GM12878 (cell line): ENCODE measurements around the gene PPP2R5D. TPM values are rescaled to one million over a fixed set of nuclear protein-coding genes. Genes with fewer than 3 reads are reported as not detected.

Experiments used
- ATAC-seq: fragments of 200-7000 bp; cut with Tn5 transposase; 3 replicates; pipeline ENCODE4 v1.9.1; 2020; ENCODE audit warnings: mild to moderate bottlenecking, moderate library complexity
- BruUV-seq: library from RNA; stranded (reverse); fragments of 400-500 nt; replicated peaks from 2 replicates; lab custom pipeline; 2021; lab: Mats Ljungman, UMichigan
- CTCF ChIA-PET: fragments of 300-600 bp; sonication (Branson Sonifier 250); formaldehyde crosslinking; extraction: SDS; loops from one replicate; lab custom pipeline; 2021; ENCODE audit warnings: inconsistent platforms; lab: Yijun Ruan, JAX
- POLR2A ChIA-PET: fragments of 350-600 bp; formaldehyde crosslinking; extraction: SDS; loops from one replicate; lab custom pipeline; 2021; ENCODE audit warnings: inconsistent platforms; lab: Charles Lee
- RAD21 ChIA-PET: fragments of 300-600 bp; sonication (Branson Sonifier 250); formaldehyde crosslinking; loops from one replicate; lab custom pipeline; 2023; ENCODE audit warnings: antibody characterized with exemption; ENCODE audit not compliant: unreplicated experiment; lab: Charles Lee
- SMC1A ChIA-PET: fragments of 300-600 bp; sonication (Branson Sonifier 250); formaldehyde crosslinking; loops from one replicate; lab custom pipeline; 2023; ENCODE audit not compliant: unreplicated experiment, uncharacterized antibody; lab: Charles Lee
- DNase-seq: peaks from one replicate; pipeline ENCODE4 v3.0.0-alpha.2; 2011; ENCODE audit warnings: low read depth, low spot score
- FAIRE-seq: peaks from 3 replicates; lab custom pipeline; 2011; peaks lifted over from hg19 to GRCh38; lab: Jason Lieb, UNC
- H2AFZ ChIP-seq: 2 replicates; pipeline ENCODE4 v1.6.0; 2011; ENCODE audit warnings: low read depth, low read length, control low read depth; ENCODE audit not compliant: control insufficient read depth
- H3K27ac ChIP-seq: 2 replicates; pipeline ENCODE4 v1.5.1; 2011; ENCODE audit warnings: control low read depth; ENCODE audit not compliant: control insufficient read depth, insufficient read depth
- H3K27me3 ChIP-seq, 2 experiments: replicated peaks in 1 of 2; 2 replicates each; pipeline versions ENCODE4 v1.6.0 to v1.6.1; 2011; ENCODE audit warnings: low read length in 1 of 2; ENCODE audit not compliant: control insufficient read depth in 2 of 2, insufficient read depth in 2 of 2
- H3K36me3 ChIP-seq, 2 experiments: 2 replicates each; pipeline ENCODE4 v1.5.1; 2011; ENCODE audit warnings: low read length in 1 of 2; ENCODE audit not compliant: control insufficient read depth in 2 of 2, insufficient read depth in 2 of 2
- H3K4me1 ChIP-seq: 2 replicates; pipeline ENCODE4 v1.6.1; 2011; ENCODE audit warnings: mild to moderate bottlenecking, low read length, moderate library complexity, mixed read lengths; ENCODE audit not compliant: control insufficient read depth, insufficient read depth
- H3K4me2 ChIP-seq: 2 replicates; pipeline ENCODE4 v1.6.0; 2011; ENCODE audit warnings: control low read depth; ENCODE audit not compliant: control insufficient read depth, insufficient read depth
- H3K4me3 ChIP-seq: fragments of 200-600 bp; sonication (generic); 2 replicates; pipeline ENCODE4 v1.5.1; 2016
- H3K79me2 ChIP-seq: 2 replicates; pipeline ENCODE4 v1.6.0; 2011; ENCODE audit warnings: low read length; ENCODE audit not compliant: control insufficient read depth, insufficient read depth
- H3K9ac ChIP-seq: 2 replicates; pipeline ENCODE4 v1.8.0; 2011; ENCODE audit warnings: low read length, control low read depth, mixed read lengths; ENCODE audit not compliant: control insufficient read depth, insufficient read depth
- H3K9me3 ChIP-seq: replicated peaks from 3 replicates; pipeline ENCODE4 v1.5.1; 2011; ENCODE audit warnings: mild to moderate bottlenecking, low read length; ENCODE audit not compliant: control insufficient read depth, insufficient read depth
- H4K20me1 ChIP-seq: 2 replicates; pipeline ENCODE4 v1.6.0; 2011; ENCODE audit not compliant: control insufficient read depth, insufficient read depth
- BCL11A ChIP-seq: IDR thresholded peaks from 2 replicates; pipeline ENCODE4 v1.6.1; 2011; ENCODE audit warnings: low read depth, low read length
- CREM ChIP-seq: IDR thresholded peaks from 2 replicates; pipeline ENCODE4 v1.6.1; 2014; ENCODE audit warnings: antibody characterized with exemption, low read depth
- ETV6 ChIP-seq, 2 experiments: fragments of 450-650 bp in 1 of 2; IDR thresholded peaks in 1 of 2; conservative IDR thresholded peaks in 1 of 2; 2 replicates each; pipeline ENCODE4 v1.6.1; 2014; ENCODE audit warnings: antibody characterized with exemption in 1 of 2, borderline replicate concordance in 1 of 2, low read depth in 1 of 2, mild to moderate bottlenecking in 1 of 2, moderate library complexity in 1 of 2
- FOS ChIP-seq: IDR thresholded peaks from 3 replicates; pipeline ENCODE4 v1.6.1; 2011; ENCODE audit warnings: borderline replicate concordance; ENCODE audit not compliant: insufficient read length; ENCODE audit errors: extremely low read depth
- GABPA ChIP-seq: IDR thresholded peaks from 2 replicates; pipeline ENCODE4 v1.6.1; 2014; ENCODE audit warnings: antibody characterized with exemption, low read depth, mild to moderate bottlenecking, inconsistent platforms
- IKZF2 ChIP-seq, 2 experiments: fragments of 450-650 bp; IDR thresholded peaks; 2 replicates each; pipeline ENCODE4 v1.6.1; 2017; ENCODE audit warnings: mild to moderate bottlenecking in 2 of 2, moderate library complexity in 2 of 2
- NFYB ChIP-seq: IDR thresholded peaks from 2 replicates; pipeline ENCODE4 v1.6.1; 2011; ENCODE audit warnings: low read depth, mild to moderate bottlenecking, low read length, improper control_type of control experiment, moderate library complexity; ENCODE audit not compliant: insufficient read depth
- NR2C2 ChIP-seq: IDR thresholded peaks from 2 replicates; pipeline ENCODE4 v1.6.1; 2011; ENCODE audit warnings: borderline replicate concordance, low read depth; ENCODE audit not compliant: control insufficient read depth, insufficient read length
- RAD21 ChIP-seq: IDR thresholded peaks from 2 replicates; pipeline ENCODE4 v1.6.1; 2011; ENCODE audit warnings: mild to moderate bottlenecking, low read depth, low read length, moderate library complexity; ENCODE audit not compliant: insufficient read depth
- RB1 ChIP-seq: fragments of 450-650 bp; formaldehyde crosslinking; IDR thresholded peaks from 2 replicates; pipeline ENCODE4 v1.6.1; 2017; ENCODE audit warnings: mild to moderate bottlenecking, borderline replicate concordance
- TCF3 ChIP-seq: IDR thresholded peaks from 2 replicates; pipeline ENCODE4 v1.6.1; 2012; ENCODE audit warnings: low read depth, mild to moderate bottlenecking, low read length, borderline replicate concordance; ENCODE audit not compliant: insufficient read depth
- ZBED1 ChIP-seq: IDR thresholded peaks from 2 replicates; pipeline ENCODE4 v1.6.1; 2016; ENCODE audit warnings: borderline replicate concordance
- ZNF207 ChIP-seq: fragments of 450-650 bp; IDR thresholded peaks from 2 replicates; pipeline ENCODE4 v1.6.1; 2014; ENCODE audit warnings: antibody characterized with exemption, mild to moderate bottlenecking, borderline replicate concordance
- WGBS: methylation state at CpG from one replicate; pipeline ENCODE4 v1.1.6; 2016; ENCODE audit warnings: low lambda C conversion rate; ENCODE audit not compliant: insufficient replicate concordance, insufficient coverage; ENCODE audit errors: missing lambda C conversion rate; 5-methylcytosine and 5-hydroxymethylcytosine counted together
- in situ Hi-C: fragments of 300-500 bp; cut with MboI; formaldehyde crosslinking; loops from 9 replicates; pipeline ENCODE4 v1.14.3; 2018; ENCODE audit warnings: mixed read lengths
- intact Hi-C: fragments of 100-400 bp; cut with micrococcal nuclease; formaldehyde crosslinking; loops from one replicate; pipeline ENCODE4 v1.14.2; 2022; ENCODE audit not compliant: unreplicated experiment
- polyA plus RNA-seq, 11 experiments: library from polyadenylated mRNA; depleted of rRNA in 4 of 11; unstranded in 6 of 11; stranded (reverse) in 5 of 11; fragments of >200 nt; fragmentation: Nextera tagmentation in 4 of 11; fragmentation: Illumina TruSeq in 1 of 11; extraction: Ambion mirVana in 4 of 11; extraction: Trizol in 1 of 11; gene quantifications; 1 replicate in 1 of 11; 2 replicates in 10 of 11; pipeline versions ENCODE4 v1.2.1 to v1.2.3, GENCODE V29; 2011 to 2016; ENCODE audit warnings: inconsistent platforms in 2 of 11, missing spikeins in 2 of 11, low read depth in 1 of 11
- total RNA-seq, 4 experiments: library from RNA; depleted of rRNA in 3 of 4; stranded (reverse); fragments of >200 nt in 3 of 4; fragmentation: Illumina TruSeq in 1 of 4; extraction: Trizol in 1 of 4; gene quantifications; 2 replicates each; pipeline versions ENCODE4 v1.2.1 to v1.2.3, GENCODE V29; 2013 to 2021
- TF ChIP-seq, protein P1 (sequence below): fragments of 150-350 bp; IDR thresholded peaks from 2 replicates; pipeline ENCODE4 v1.6.1; 2014; ENCODE audit warnings: mild to moderate bottlenecking, low read depth, low read length
- TF ChIP-seq, protein P2 (sequence below): fragments of 450-650 bp; IDR thresholded peaks from 2 replicates; pipeline ENCODE4 v1.6.1; 2016; ENCODE audit warnings: mild to moderate bottlenecking
- TF ChIP-seq, protein P3 (sequence below): IDR thresholded peaks from 2 replicates; pipeline ENCODE4 v1.6.1; 2012; ENCODE audit warnings: low read depth, low read length, improper control_type of control experiment

PPP2R5D gene
- total and polyA plus RNA-seq, 10 of the 15 experiments (the other 5 are each of a cell fraction or from before 2014, with no cell fraction given) = 1.5 to 59.0 (median 32.0) TPM

DNA sequence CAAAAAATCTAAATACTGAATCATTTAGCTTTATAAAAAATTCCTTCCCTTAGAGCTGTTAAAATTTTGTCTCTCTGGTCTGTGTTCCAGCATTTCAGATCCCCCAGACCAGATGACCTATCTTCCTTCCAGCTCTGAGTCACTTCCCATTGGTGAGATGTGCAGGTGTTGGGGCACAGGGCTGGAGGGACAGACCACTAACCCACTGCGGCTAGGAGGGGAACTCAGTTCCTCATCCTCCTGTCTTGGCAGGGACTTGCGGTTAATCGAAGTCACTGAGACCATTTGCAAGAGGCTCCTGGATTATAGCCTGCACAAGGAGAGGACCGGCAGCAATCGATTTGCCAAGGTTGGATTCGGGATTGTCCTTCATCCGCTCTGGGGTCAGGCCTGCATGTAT is 49.0 kb upstream of the PPP2R5D start (continued):
- TF ChIP-seq FOS (no peak), IKZF2 (IDR thresholded peaks at IDR 0.05) (peak; percentile 39 to 53; a peak in 3 of 4 replicates), TCF3 (0 out of 2 replicates have a peak, but pooled peaks have one; percentile 22), ETV6 (conservative IDR thresholded peaks at IDR 0.05 in 1 of 2, IDR thresholded peaks at IDR 0.05 in 1 of 2; ENCODE audit: borderline replicate concordance in 1 of 2, low read depth in 1 of 2) (peak in 1 of 2 experiments; percentile 68; a peak in 2 of 4 replicates), ZBED1 (no peak)
- TF ChIP-seq, protein P1, sequence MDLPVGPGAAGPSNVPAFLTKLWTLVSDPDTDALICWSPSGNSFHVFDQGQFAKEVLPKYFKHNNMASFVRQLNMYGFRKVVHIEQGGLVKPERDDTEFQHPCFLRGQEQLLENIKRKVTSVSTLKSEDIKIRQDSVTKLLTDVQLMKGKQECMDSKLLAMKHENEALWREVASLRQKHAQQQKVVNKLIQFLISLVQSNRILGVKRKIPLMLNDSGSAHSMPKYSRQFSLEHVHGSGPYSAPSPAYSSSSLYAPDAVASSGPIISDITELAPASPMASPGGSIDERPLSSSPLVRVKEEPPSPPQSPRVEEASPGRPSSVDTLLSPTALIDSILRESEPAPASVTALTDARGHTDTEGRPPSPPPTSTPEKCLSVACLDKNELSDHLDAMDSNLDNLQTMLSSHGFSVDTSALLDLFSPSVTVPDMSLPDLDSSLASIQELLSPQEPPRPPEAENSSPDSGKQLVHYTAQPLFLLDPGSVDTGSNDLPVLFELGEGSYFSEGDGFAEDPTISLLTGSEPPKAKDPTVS = no peak
- TF ChIP-seq, all 136 proteins: peak for 14

DNA sequence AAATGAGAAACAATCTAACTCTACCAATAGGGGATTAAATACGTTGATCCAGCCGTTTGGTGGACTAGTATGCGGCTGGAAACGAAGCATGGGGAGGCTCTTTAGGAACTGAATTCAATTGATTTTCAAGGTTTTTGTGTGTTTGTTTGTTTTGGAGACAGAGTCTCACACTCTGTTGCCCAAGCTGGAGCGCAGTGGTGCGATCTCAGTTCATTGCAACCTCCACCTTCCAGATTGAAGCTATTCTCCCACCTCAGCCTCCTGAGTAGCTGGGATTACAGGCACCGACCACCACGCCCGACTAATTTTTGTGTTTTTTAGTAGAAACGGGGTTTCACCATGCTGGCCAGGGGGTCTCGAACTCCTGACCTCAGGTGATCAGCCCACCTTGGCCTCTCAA is 48.0 kb upstream of the PPP2R5D start:
- Histone ChIP-seq H3K27me3 (no peaks in the 10 kb centered on the region), H3K9ac (no peak overlapping the region), H3K79me2 (peaks cover 41% of the 10 kb centered on the region), H3K4me1 (peaks cover 28% of the 10 kb centered on the region), H4K20me1 (peaks cover 12% of the 10 kb centered on the region), H3K27ac (no peak overlapping the region), H3K4me3 (no peak overlapping the region), H3K4me2 (no peak overlapping the region), H2AFZ (no peak overlapping the region), H3K9me3 (no peaks in the 10 kb centered on the region), H3K36me3 (peaks cover 39 to 51% of the 10 kb centered on the region in 2 experiments)
- DNase-seq (no peak), ATAC-seq (no peak), FAIRE-seq (no peak)
- CTCF ChIA-PET = interaction anchor here (2.7 kb wide), 1 partner anchor 35 kb away, joined by 8 read pairs; no protein-coding TSS in a partner anchor
- 90% methylated on average over 11 of the region's 11 CpGs for WGBS
- in situ Hi-C loops (no loop called here), intact Hi-C loops (no loop called here)
- SMC1A ChIA-PET = interaction anchor here (2.0 kb wide), 1 partner anchor 43 kb away, joined by 5 read pairs; the partner anchor contains the start of gene PEX6
- RAD21 ChIA-PET = no interaction called here
- TF ChIP-seq BCL11A (no peak), GABPA (no peak), NR2C2 (no peak), ZNF207 (no peak), CREM (no peak), RAD21 (no peak), RB1 (no peak), NFYB (no peak)
- TF ChIP-seq, protein P2, sequence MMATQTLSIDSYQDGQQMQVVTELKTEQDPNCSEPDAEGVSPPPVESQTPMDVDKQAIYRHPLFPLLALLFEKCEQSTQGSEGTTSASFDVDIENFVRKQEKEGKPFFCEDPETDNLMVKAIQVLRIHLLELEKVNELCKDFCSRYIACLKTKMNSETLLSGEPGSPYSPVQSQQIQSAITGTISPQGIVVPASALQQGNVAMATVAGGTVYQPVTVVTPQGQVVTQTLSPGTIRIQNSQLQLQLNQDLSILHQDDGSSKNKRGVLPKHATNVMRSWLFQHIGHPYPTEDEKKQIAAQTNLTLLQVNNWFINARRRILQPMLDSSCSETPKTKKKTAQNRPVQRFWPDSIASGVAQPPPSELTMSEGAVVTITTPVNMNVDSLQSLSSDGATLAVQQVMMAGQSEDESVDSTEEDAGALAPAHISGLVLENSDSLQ = no peak
- TF ChIP-seq, protein P3, sequence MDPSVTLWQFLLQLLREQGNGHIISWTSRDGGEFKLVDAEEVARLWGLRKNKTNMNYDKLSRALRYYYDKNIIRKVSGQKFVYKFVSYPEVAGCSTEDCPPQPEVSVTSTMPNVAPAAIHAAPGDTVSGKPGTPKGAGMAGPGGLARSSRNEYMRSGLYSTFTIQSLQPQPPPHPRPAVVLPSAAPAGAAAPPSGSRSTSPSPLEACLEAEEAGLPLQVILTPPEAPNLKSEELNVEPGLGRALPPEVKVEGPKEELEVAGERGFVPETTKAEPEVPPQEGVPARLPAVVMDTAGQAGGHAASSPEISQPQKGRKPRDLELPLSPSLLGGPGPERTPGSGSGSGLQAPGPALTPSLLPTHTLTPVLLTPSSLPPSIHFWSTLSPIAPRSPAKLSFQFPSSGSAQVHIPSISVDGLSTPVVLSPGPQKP = no peak
- POLR2A ChIA-PET = no interaction called here
- no TSS peak for BruUV-seq
